LHCN-M2 (cell line): ENCODE data around the gene ADAMTS9. TPM values are rescaled to one million over a fixed set of nuclear protein-coding genes. Genes with fewer than 3 reads are reported as not detected.

Source experiments
- DNase-seq: peaks from one replicate; pipeline ENCODE4 v3.0.0-alpha.2; 2012; ENCODE audit warnings: low read depth
- total RNA-seq: library from RNA; depleted of rRNA; stranded (reverse); fragments of >200 nt; gene quantifications from 2 replicates; pipeline ENCODE4 v1.2.3, GENCODE V29; 2014

The ADAMTS9 gene
- total RNA-seq, 1 experiment from 2014 or later, result 0.29 TPM

DNA sequence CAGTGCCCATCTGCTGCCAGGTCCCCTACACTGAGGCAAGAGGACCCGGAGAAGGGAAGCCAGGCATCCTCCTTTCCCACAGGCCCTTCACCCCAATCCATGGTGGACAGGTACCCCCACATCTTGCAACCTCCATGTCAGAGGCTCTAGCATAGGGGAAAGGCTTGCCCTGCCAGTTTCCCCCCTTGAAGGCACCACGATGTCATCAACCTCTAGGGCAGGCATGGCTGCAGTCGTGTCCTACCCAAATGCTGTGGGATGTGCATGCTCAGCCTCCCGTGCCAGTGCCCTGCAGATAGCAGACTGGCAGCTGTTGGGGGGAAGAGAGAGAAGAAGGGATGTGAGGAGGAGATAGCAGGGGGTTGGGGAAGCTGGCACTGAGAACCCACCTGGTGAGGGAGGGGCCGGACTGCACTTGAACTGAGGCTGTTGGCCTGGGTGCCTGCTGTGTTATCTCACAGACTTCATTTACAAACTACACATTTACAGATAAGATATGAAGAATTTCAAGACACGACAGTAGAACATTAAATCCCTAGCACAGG is 197.5 kb downstream of the ADAMTS9 start:
- DNase-seq, result no peak

DNA sequence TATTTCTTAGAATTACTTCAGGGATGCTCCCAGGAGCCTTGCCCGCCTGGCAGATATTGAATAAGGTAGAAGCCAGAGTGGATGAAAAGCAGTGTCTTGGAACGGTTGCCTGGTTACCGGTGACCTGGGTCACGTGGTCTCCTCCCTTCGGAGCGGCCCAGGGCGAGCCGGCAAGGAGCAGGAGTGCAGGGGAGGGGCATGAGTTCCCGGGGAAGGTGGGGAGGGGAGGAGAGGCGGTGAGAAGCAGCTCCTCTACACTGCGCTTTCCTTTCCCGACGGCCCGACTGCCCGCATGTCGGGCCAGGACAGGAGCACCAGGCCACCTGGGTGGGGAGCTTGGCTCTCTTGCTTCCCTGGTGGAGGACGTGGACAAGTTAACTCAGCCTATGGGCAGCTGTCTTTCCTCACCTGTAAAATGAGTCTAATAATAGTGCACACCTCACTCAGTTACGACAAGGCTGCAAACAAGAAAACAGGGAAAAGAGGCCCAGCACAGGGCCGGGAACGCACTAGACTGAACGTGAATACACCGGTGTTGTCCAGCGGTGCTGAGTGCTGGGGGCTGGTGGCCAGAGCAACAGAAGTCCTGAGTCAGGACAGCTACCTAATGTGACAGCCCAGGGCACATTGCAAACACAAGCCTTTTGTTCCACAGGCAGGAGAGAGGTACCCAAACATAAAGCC is 198.3 kb downstream of the ADAMTS9 start:
- DNase-seq, result no peak

DNA sequence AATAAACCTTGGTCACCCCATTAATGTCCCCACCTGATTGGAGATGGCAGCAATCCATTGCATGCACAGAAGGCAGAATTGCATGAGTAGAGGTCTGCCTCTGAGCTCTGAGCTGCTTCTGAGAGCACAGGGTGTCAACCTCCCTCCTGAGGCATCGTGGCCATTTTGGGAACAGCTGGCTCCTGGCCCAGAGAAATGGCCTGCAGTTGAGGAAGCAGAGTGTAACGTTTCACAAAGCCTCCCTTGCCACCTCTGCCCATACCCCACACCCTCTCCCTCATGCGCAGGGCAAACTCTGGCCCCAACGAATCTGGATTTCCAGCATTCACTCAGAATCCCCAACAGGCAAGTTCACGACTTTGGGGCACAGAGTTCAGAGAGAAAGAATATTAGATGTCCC is 198.9 kb downstream of the ADAMTS9 start:
- DNase-seq, result no peak

DNA sequence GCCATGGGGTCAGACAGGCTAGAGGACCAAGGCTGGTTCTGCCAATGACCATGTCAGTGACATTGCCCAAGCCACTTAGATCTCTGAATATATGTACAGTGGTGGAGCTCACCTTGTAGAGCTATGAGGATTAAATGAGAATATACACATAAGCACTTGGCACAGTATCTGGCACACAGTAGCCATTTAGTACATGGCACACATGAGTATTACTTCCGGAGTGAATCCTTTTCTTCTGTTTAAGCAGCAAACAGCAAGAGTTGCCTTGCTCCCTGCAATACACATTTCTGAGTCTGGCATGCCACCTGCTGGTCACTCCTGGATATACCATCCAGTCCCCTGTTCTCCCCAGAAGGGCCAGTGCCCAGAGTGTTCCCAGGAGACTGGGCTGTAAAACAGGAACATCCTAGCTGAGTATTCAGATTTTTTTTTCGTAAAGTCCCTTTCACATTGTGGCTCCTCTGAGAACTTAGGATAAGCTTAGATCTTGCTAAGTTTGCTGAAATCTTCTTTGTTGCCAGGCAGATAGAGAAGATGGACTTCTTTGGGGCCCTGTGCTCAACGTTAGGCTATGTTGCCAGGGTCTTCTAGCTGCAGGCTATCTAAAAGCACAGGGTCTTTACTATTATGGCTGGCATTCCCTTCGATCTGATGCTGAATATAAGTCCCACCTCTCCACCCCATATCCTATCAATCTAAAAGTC is 203.4 kb downstream of the ADAMTS9 start:
- peak; percentile 72 for DNase-seq

DNA sequence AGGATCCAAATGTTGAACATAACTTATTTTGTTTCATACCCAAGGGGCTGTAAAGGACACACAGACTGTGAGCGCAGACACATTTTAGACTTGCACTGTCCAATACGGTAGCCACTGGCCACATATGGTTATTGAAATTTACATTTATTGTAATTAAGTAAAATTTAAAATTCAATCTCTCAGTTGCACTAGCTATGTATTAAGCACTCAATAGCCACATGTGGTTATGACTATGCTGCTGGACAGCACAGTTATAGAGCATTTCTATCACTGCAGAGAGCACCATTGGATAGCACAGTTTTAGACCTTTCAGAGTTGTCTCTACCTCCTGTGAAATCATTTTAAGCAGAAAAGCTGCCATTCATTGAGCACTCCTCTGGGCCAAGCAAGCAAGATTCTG is 204.3 kb downstream of the ADAMTS9 start:
- DNase-seq, result no peak

DNA sequence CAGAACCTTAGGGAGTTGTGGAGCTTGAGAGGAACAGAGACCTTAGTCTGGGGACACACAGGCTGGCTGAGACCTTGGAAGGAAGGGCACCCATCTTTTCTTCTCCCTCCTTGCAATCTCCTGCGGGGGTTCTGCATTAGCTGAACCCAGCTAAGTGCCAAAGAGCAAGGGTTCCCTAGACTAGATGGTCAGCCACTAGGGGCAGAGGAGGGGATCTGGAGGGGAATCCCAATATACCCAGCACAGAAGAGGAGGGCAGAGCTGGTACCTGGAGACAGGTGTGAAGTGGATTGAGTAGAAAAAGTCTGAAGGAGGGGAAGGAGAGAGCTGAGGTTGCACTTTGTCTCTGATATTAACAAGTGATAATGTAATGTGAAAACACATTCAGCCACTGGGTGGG is 212.8 kb downstream of the ADAMTS9 start:
- DNase-seq, result no peak

DNA sequence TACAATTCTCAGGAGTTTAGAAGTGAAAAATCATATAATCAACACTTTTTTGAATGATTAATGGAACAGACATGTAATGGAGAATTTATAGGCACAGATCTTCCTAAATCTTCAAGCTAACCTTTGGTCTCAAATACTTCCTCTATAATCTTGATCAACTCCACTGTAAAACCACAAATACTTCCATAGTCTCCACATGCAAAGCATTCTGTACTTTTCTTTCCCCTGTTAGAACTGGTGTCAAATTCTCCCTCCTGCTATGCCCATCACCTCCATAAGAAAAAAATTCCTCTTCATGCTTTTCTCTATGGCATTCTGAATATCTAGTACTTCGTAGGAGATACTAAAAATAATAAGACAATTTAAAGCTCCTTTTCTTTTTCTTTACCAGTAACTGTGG is 214.3 kb downstream of the ADAMTS9 start:
- no peak for DNase-seq

DNA sequence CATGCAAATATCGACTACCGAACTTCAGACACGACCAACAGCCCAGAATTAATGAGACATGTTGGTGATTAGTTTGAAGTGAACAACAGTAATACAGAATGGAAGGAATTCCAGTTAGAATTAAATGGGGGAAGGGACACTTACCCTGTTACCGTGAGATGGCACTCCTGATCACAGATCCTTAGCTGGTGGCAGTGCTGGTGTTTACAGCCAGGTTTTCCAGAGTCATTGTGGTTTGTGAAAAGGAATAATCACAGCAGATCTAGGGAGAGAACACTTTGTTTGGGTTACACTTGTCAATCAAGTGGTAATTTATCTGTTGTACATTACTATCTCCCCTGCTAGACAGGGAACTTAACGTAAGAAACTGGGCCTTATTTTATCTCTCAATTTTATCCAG is 217.4 kb downstream of the ADAMTS9 start:
- no peak for DNase-seq

DNA sequence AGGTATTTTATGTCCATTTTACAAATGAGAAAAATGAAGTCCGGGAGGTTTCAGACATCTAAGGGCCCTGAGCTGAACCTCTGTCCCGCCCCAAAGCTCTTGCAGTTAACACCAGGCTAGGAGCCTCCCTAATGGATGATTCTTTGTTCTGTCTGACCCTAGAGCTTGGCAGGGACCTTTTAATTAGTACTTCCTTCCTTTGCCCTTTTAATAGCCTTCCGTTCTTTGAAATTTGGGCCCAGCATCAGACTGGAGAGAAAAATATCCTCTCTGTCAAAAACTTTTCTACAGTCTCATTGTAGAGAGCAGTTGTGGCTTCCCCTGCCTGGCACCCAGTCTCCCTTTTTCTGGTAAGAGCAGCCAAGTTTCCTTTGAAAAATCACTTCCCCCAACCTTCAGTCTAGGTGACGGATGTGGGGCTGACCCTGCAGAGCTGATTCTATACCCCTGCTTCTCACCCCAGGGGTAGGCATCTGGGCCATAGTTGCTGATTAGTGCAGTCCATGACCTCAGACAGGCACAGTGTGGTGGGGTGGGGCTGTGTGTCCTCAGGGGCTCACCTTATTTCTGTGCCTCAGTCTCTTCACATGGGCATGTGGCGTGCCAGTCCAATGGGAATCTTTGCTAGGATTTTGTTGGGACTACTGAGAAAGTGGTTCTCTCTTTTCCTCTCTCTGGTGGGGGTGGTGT is 220.4 kb downstream of the ADAMTS9 start:
- no peak for DNase-seq
